ENCODE measurements around the gene GSG1L.

GSG1L gene

GRCh38 chr16:28001184-28001583, 62.3 kb downstream of the GSG1L start:
- no peak for DNase-seq (ENCODE audit: low read depth)
- no peak for TF ChIP-seq CTCF (IDR thresholded peaks at IDR 0.05; ENCODE audit: control insufficient read depth, extremely low read depth, insufficient read depth)
- no peak overlapping the region for H3K4me3 ChIP-seq (ENCODE audit: low read depth, low read length)

- H3K4me3 ChIP-seq (ENCODE audit: low read depth, low read length) = no peak overlapping the region
- TF ChIP-seq CTCF (IDR thresholded peaks at IDR 0.05; ENCODE audit: control insufficient read depth, extremely low read depth, insufficient read depth) = no peak
- DNase-seq (ENCODE audit: low read depth) = no peak
Measured at GRCh38 chr16:28000314-28001169, 63.0 kb downstream of the GSG1L start.

DNA sequence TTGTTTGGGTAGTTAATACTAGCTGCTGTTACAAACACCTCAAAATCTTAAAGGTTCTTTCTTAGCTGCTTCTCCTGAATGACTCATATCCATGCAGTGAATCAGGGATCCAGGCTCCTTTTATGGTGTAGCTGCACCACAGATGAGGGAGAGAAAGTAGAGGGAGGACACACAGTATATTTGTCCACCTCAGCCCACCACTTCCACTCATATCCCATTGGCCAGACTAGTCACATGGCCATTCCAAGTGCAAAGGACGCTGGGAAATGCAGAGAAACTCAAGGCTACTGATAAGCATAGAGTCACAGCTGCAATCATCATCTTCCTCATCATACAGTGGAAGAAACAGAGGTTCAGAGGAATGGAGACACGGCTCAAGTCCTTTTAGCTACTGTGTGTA, 63.8 kb downstream of the GSG1L start:
- no peak overlapping the region for H3K4me3 ChIP-seq (ENCODE audit: low read depth, low read length)
- no peak for TF ChIP-seq CTCF (IDR thresholded peaks at IDR 0.05; ENCODE audit: control insufficient read depth, extremely low read depth, insufficient read depth)
- no peak for DNase-seq (ENCODE audit: low read depth)

- H3K4me3 ChIP-seq (ENCODE audit: low read depth, low read length) = no peak overlapping the region
- no peak for DNase-seq (ENCODE audit: low read depth)
- TF ChIP-seq CTCF (IDR thresholded peaks at IDR 0.05; ENCODE audit: control insufficient read depth, extremely low read depth, insufficient read depth) = no peak
Measured at GRCh38 chr16:27995378-27995777, 68.1 kb downstream of the GSG1L start.

GRCh38 chr16:27994686-27995085, 68.8 kb downstream of the GSG1L start:
- no peak overlapping the region for H3K4me3 ChIP-seq (ENCODE audit: low read depth, low read length)
- no peak for DNase-seq (ENCODE audit: low read depth)
- TF ChIP-seq CTCF (IDR thresholded peaks at IDR 0.05; ENCODE audit: control insufficient read depth, extremely low read depth, insufficient read depth) = no peak

DNA sequence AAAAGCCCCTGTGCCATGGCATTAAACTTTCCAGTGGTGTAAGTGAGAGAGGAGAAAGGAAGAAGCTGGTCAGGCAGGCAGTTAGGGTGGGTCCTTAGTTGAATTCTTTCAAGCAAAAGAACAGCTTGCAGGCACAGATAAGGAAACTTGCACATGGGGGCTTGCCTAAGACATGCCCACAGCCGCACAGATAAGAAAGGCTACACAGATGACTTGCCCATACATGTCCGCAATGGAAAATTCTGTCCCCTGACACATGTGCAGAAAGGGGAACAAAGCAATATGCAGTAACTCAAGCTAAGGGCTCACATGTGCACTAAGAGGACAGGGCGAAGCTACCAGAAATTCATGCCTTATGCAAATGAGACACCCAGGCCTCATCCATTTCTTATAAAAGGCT, 69.9 kb downstream of the GSG1L start:
- no peak overlapping the region for H3K4me3 ChIP-seq (ENCODE audit: low read depth, low read length)
- TF ChIP-seq CTCF (IDR thresholded peaks at IDR 0.05; ENCODE audit: control insufficient read depth, extremely low read depth, insufficient read depth) = no peak
- no peak for DNase-seq (ENCODE audit: low read depth)

DNA sequence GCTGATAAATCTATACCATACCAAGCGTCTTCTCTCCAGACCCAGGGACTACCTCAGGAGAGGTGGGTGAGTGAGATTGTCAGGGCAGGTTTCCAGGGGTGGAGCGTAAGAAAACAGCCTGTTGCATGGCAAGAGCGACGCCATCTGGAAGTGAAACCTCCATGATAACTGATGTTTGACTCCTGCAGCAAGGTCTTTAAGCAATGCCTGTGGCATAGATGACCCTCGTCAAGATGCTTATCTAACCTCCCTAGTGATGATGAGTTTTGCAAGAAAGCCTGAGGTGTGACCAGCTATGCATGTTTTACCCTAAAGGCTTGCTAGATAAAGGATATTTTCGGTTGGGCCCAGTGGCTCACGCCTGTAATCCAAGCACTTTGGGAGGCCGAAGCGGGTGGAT, 71.6 kb downstream of the GSG1L start:
- no peak for DNase-seq (ENCODE audit: low read depth)
- TF ChIP-seq CTCF (IDR thresholded peaks at IDR 0.05; ENCODE audit: control insufficient read depth, extremely low read depth, insufficient read depth) = no peak
- H3K4me3 ChIP-seq (ENCODE audit: low read depth, low read length) = no peak overlapping the region
